ENCODE data around the gene HNRNPC. TPM values are rescaled to one million over a fixed set of nuclear protein-coding genes. Genes with fewer than 3 reads are reported as not detected.

HNRNPC gene
- total RNA-seq, 2 experiments from 2014 or later: 897 to 1,000 TPM

- BruUV-seq (replicated peaks): no TSS peak
- intact Hi-C loops (cut with micrococcal nuclease; ENCODE audit: unreplicated experiment): no loop called here
- peaks cover 70% of the 10 kb centered on the region for H3K36me3 ChIP-seq (ENCODE audit: insufficient read depth, low read length)
- no peaks in the 10 kb centered on the region for H3K4me1 ChIP-seq (ENCODE audit: insufficient read depth, low read length, poor library complexity, severe bottlenecking)
- H3K4me3 ChIP-seq (ENCODE audit: low read depth, low read length, poor library complexity, severe bottlenecking): no peak overlapping the region
- TF ChIP-seq EZH2phosphoT487 (IDR thresholded peaks at IDR 0.05; ENCODE audit: borderline replicate concordance, low read depth, low read length): no peak
- TF ChIP-seq CTCF (conservative IDR thresholded peaks at IDR 0.05; ENCODE audit: low read length): no peak
- H3K79me2 ChIP-seq (ENCODE audit: insufficient read depth, low read depth, low read length): peaks cover 6% of the 10 kb centered on the region; the same call in 1 of the 2 replicates
- ChIA-PET POLR2A (interaction anchor here (0.8 kb wide), 1 partner anchor 8 kb away, joined by 3 read pairs; no protein-coding TSS in a partner anchor), CTCF (ENCODE audit: unreplicated experiment) (interaction anchor here (0.5 kb wide), 1 partner anchor 232 kb away, joined by 3 read pairs; no protein-coding TSS in a partner anchor)
- peaks cover 40% of the 10 kb centered on the region for H4K20me1 ChIP-seq (ENCODE audit: insufficient read depth, low read length)
- H3K27ac ChIP-seq (ENCODE audit: low read depth, low read length, poor library complexity, severe bottlenecking): no peak overlapping the region
- H2AFZ ChIP-seq (ENCODE audit: low read length): no peak overlapping the region
- H3K4me2 ChIP-seq (ENCODE audit: low read length): no peak overlapping the region
- H3K9me2 ChIP-seq (ENCODE audit: insufficient read depth, low read length): no peaks in the 10 kb centered on the region
- no peak for DNase-seq (ENCODE audit: low spot score)
- no peaks in the 10 kb centered on the region for H3K9me3 ChIP-seq (ENCODE audit: low read length)
Observed at GRCh38 chr14:21205678-21206581, 63.3 kb downstream of the HNRNPC start.

- Histone ChIP-seq H3K36me3 (ENCODE audit: insufficient read depth, low read length) (peaks cover 67% of the 10 kb centered on the region), H3K4me1 (ENCODE audit: insufficient read depth, low read length, poor library complexity, severe bottlenecking) (no peaks in the 10 kb centered on the region), H2AFZ (ENCODE audit: low read length) (no peak overlapping the region), H3K27ac (ENCODE audit: low read depth, low read length, poor library complexity, severe bottlenecking) (no peak overlapping the region), H3K4me3 (ENCODE audit: low read depth, low read length, poor library complexity, severe bottlenecking) (no peak overlapping the region), H3K79me2 (ENCODE audit: insufficient read depth, low read depth, low read length) (peaks cover 5% of the 10 kb centered on the region; the same call in 1 of the 2 replicates), H4K20me1 (ENCODE audit: insufficient read depth, low read length) (peaks cover 39% of the 10 kb centered on the region), H3K9me2 (ENCODE audit: insufficient read depth, low read length) (no peaks in the 10 kb centered on the region), H3K9me3 (ENCODE audit: low read length) (no peaks in the 10 kb centered on the region), H3K4me2 (ENCODE audit: low read length) (no peak overlapping the region)
- intact Hi-C loops (cut with micrococcal nuclease; ENCODE audit: unreplicated experiment): no loop called here
- BruUV-seq (replicated peaks): no TSS peak
- ChIA-PET POLR2A (interaction anchor here (0.5 to 0.8 kb wide), 2 partner anchors 9 to 229 kb away, joined by 3 read pairs; no protein-coding TSS in a partner anchor), CTCF (ENCODE audit: unreplicated experiment) (no interaction called here)
- no peak for DNase-seq (ENCODE audit: low spot score)
- TF ChIP-seq CTCF (conservative IDR thresholded peaks at IDR 0.05; ENCODE audit: low read length) (no peak), EZH2phosphoT487 (IDR thresholded peaks at IDR 0.05; ENCODE audit: borderline replicate concordance, low read depth, low read length) (no peak)
Observed at GRCh38 chr14:21205026-21205677, 64.1 kb downstream of the HNRNPC start.

All from OCI-LY7 (cell line).